ENCODE results near the gene TRIM40.

The TRIM40 gene

DNA sequence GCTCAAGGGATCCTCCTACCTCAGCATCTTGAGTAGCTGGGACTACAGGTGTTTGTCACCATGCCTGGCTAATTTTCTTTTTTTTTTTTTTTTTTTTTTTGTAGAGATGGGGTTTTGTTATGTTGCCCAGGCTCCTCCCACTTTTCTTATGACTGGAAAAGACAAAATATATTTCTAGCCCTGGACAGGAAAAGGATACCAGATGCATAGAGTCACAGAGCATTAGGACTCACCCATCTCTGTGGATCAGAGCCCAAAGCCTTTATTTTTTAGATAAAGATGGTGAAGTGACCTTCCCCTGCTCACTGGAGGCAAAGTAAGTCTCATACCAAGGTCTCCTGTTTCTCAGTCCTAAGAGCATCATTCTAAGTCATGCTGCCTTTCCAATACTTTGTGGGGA is 21.6 kb downstream of the TRIM40 start:
- peaks cover 35% of the 10 kb centered on the region for H3K4me1 ChIP-seq (ENCODE audit: control insufficient read depth, insufficient read depth, low read length, unreplicated experiment)
- no peaks in the 10 kb centered on the region for H3K79me2 ChIP-seq (ENCODE audit: control insufficient read depth, insufficient read depth, low read length, unreplicated experiment)
- H3K36me3 ChIP-seq (ENCODE audit: insufficient read depth, low read length), result no peaks in the 10 kb centered on the region
- H3K4me3 ChIP-seq (ENCODE audit: low read depth, low read length), result no peak overlapping the region
- H2AFZ ChIP-seq (ENCODE audit: low read length, unreplicated experiment), result peak overlapping the region; percentile 47
- no peaks in the 10 kb centered on the region for H3K27me3 ChIP-seq (ENCODE audit: insufficient read depth, low read length)
- H3K27ac ChIP-seq (ENCODE audit: low read depth, low read length), result no peak overlapping the region

GRCh38 chr6:30157999-30158398 is 22.1 kb downstream of the TRIM40 start:
- peak overlapping the region; percentile 47 for H2AFZ ChIP-seq (ENCODE audit: low read length, unreplicated experiment)

DNA sequence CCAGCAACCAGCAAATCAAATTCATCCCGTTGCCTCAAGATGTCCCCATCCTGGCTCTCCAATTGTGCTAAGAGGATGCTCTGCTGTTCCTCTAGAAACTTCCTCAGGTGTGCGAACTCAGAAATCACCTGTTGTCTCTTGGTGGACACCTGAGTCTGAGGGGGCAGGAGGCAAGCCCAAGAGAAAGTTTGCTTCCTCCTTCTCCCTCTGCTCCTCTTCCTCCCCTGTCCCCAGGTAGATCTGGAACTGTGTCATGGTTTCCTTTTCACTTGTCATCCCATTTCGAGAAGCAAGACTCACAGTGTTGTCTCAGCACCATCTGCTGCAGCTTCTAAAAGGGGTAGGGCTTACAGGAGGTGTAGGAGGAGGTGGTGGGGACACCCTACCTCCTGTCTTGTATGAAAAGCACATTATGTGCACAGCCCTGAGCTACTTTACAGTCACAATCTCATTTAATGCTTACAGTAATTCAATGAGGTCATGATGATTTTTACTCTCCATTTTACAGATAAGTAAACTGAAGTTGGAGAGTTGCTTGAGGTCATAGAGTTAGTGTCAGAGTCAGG is 22.6 kb downstream of the TRIM40 start:
- Histone ChIP-seq H3K4me1 (ENCODE audit: control insufficient read depth, insufficient read depth, low read length, unreplicated experiment) (peaks cover 35% of the 10 kb centered on the region), H3K36me3 (ENCODE audit: insufficient read depth, low read length) (no peaks in the 10 kb centered on the region), H3K4me3 (ENCODE audit: low read depth, low read length) (no peak overlapping the region), H3K27ac (ENCODE audit: low read depth, low read length) (no peak overlapping the region), H3K27me3 (ENCODE audit: insufficient read depth, low read length) (no peaks in the 10 kb centered on the region), H3K79me2 (ENCODE audit: control insufficient read depth, insufficient read depth, low read length, unreplicated experiment) (no peaks in the 10 kb centered on the region), H2AFZ (ENCODE audit: low read length, unreplicated experiment) (no peak overlapping the region)

More at GRCh38 chr6:30157999-30158398, 22.1 kb downstream of the TRIM40 start:
- Histone ChIP-seq H3K36me3 (ENCODE audit: insufficient read depth, low read length) (no peaks in the 10 kb centered on the region), H3K27me3 (ENCODE audit: insufficient read depth, low read length) (no peaks in the 10 kb centered on the region), H3K4me3 (ENCODE audit: low read depth, low read length) (no peak overlapping the region), H3K27ac (ENCODE audit: low read depth, low read length) (no peak overlapping the region), H3K4me1 (ENCODE audit: control insufficient read depth, insufficient read depth, low read length, unreplicated experiment) (peaks cover 35% of the 10 kb centered on the region), H3K79me2 (ENCODE audit: control insufficient read depth, insufficient read depth, low read length, unreplicated experiment) (no peaks in the 10 kb centered on the region)

DNA sequence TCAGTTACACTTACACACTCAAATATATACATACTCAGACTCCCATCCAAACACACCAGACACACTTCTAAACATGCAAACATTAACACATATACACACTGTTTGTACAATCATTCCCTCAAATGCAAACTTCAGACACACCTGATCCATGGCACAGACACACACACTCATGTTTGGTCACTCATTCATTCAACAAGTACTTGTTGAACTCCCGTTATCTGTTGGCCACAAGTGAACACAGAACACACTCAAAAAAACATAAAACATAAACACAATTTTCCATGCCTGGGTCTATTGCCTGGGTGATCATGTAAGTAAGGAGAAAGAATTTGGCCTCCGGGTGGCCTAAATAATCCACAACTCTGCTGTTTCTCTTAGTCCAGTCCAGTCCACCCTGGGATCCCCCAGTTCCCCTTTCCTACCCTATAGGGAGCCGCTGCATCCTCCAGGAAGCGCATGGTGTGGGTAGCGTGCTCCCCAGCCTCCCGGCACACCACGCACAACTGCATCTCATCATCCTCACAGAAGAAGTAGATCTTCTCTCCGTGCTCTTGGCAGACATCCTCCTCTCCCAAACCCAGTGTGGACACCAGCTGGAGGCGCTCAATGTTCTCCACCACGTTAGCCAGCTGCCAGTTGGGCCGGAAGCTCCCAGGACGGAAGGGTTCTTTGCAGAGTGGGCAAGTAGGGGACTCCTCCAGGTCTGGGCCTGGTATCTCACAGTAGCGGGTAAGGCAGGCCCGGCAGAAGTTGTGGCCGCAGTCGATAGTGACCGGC is 24.3 kb downstream of the TRIM40 start:
- H3K79me2 ChIP-seq (ENCODE audit: control insufficient read depth, insufficient read depth, low read length, unreplicated experiment), result no peaks in the 10 kb centered on the region
- no peaks in the 10 kb centered on the region for H3K27me3 ChIP-seq (ENCODE audit: insufficient read depth, low read length)
- no peaks in the 10 kb centered on the region for H3K36me3 ChIP-seq (ENCODE audit: insufficient read depth, low read length)
- peaks cover 25% of the 10 kb centered on the region for H3K4me1 ChIP-seq (ENCODE audit: control insufficient read depth, insufficient read depth, low read length, unreplicated experiment)
- no peak overlapping the region for H3K4me3 ChIP-seq (ENCODE audit: low read depth, low read length)
- no peak overlapping the region for H3K27ac ChIP-seq (ENCODE audit: low read depth, low read length)
- H2AFZ ChIP-seq (ENCODE audit: low read length, unreplicated experiment), result no peak overlapping the region

DNA sequence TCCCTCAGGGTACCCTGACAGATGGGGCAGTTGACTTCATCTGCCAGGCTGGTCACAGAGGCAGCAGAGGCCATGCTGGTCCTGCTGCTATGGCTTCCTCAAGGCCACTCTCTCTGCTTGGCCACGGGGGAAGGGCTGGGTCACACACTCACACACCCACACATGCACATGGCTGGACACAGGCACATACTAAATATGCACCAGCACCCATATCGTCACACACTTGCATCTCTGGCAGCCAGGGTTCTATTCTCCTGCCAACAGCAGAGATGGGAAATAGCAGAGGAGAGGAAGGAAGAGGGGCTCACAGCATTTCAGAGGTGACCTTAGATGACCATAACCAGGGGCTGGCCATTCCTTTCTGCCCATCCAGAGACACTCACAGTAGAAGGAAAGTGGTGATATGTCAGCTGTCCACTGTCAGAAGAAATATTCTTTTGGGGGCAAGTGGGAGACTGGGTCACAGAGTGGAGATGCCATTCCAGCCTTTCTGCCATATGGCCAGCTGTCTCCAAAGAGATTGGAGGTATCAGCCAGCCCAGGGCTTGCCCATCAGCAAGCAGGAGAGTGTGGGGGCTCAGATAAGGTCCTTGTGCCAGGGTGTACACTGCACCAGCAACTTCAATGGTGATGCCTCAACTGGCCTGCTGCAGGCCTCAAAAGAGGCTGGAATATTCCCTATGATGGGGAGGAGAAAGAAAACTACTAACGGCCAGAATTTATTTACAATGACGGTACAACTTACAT is 25.0 kb downstream of the TRIM40 start, which contains the start of gene TRIM10:
TRIM10 (minus strand) TSS at position 427 of the 747 bp plus-strand sequence; CDS start at position 74, 353 bp downstream.
- no peaks in the 10 kb centered on the region for H3K27me3 ChIP-seq (ENCODE audit: insufficient read depth, low read length)
- no peak within 1 kb of the TSS for H2AFZ ChIP-seq (ENCODE audit: low read length, unreplicated experiment)
- H3K79me2 ChIP-seq (ENCODE audit: control insufficient read depth, insufficient read depth, low read length, unreplicated experiment), result no peaks in the 10 kb centered on the region
- H3K36me3 ChIP-seq (ENCODE audit: insufficient read depth, low read length), result no peaks in the 10 kb centered on the region
- H3K27ac ChIP-seq (ENCODE audit: low read depth, low read length), result no peak within 1 kb of the TSS
- peaks cover 17% of the 10 kb centered on the region for H3K4me1 ChIP-seq (ENCODE audit: control insufficient read depth, insufficient read depth, low read length, unreplicated experiment)
- H3K4me3 ChIP-seq (ENCODE audit: low read depth, low read length), result no peak within 1 kb of the TSS

GRCh38 chr6:30162265-30163089 is 26.5 kb downstream of the TRIM40 start:
- H3K36me3 ChIP-seq (ENCODE audit: insufficient read depth, low read length), result no peaks in the 10 kb centered on the region
- no peaks in the 10 kb centered on the region; the same call in 1 of the 2 replicates for H3K27me3 ChIP-seq (ENCODE audit: insufficient read depth, low read length)
- no peak overlapping the region for H3K4me3 ChIP-seq (ENCODE audit: low read depth, low read length)
- H3K4me1 ChIP-seq (ENCODE audit: control insufficient read depth, insufficient read depth, low read length, unreplicated experiment), result peaks cover 5% of the 10 kb centered on the region
- no peaks in the 10 kb centered on the region for H3K79me2 ChIP-seq (ENCODE audit: control insufficient read depth, insufficient read depth, low read length, unreplicated experiment)
- H2AFZ ChIP-seq (ENCODE audit: low read length, unreplicated experiment), result no peak overlapping the region
- H3K27ac ChIP-seq (ENCODE audit: low read depth, low read length), result no peak overlapping the region

GRCh38 chr6:30163090-30163917 is 27.4 kb downstream of the TRIM40 start, which contains the start of gene TRIM15:
TSS of gene TRIM15 (plus strand) at chr6:30163546. CDS start at chr6:30163685, 139 bp downstream.
- H2AFZ ChIP-seq (ENCODE audit: low read length, unreplicated experiment), result no peak within 1 kb of the TSS
- no peaks in the 10 kb centered on the region for H3K36me3 ChIP-seq (ENCODE audit: insufficient read depth, low read length)
- no peaks in the 10 kb centered on the region for H3K4me1 ChIP-seq (ENCODE audit: control insufficient read depth, insufficient read depth, low read length, unreplicated experiment)
- H3K27me3 ChIP-seq (ENCODE audit: insufficient read depth, low read length), result peaks cover 6% of the 10 kb centered on the region
- no peak within 1 kb of the TSS for H3K4me3 ChIP-seq (ENCODE audit: low read depth, low read length)
- no peaks in the 10 kb centered on the region for H3K79me2 ChIP-seq (ENCODE audit: control insufficient read depth, insufficient read depth, low read length, unreplicated experiment)
- no peak within 1 kb of the TSS for H3K27ac ChIP-seq (ENCODE audit: low read depth, low read length)

- H3K4me3 ChIP-seq (ENCODE audit: low read depth, low read length), result no peak overlapping the region
- no peaks in the 10 kb centered on the region for H3K4me1 ChIP-seq (ENCODE audit: control insufficient read depth, insufficient read depth, low read length, unreplicated experiment)
- no peak overlapping the region for H2AFZ ChIP-seq (ENCODE audit: low read length, unreplicated experiment)
Measured at GRCh38 chr6:30163918-30164654, 28.1 kb downstream of the TRIM40 start.

GRCh38 chr6:30164714-30165113 is 28.8 kb downstream of the TRIM40 start:
- H3K79me2 ChIP-seq (ENCODE audit: control insufficient read depth, insufficient read depth, low read length, unreplicated experiment), result no peaks in the 10 kb centered on the region
- H3K4me1 ChIP-seq (ENCODE audit: control insufficient read depth, insufficient read depth, low read length, unreplicated experiment), result no peaks in the 10 kb centered on the region
- H3K36me3 ChIP-seq (ENCODE audit: insufficient read depth, low read length), result no peaks in the 10 kb centered on the region
- no peak overlapping the region for H3K4me3 ChIP-seq (ENCODE audit: low read depth, low read length)
- H2AFZ ChIP-seq (ENCODE audit: low read length, unreplicated experiment), result no peak overlapping the region
- peaks cover 11% of the 10 kb centered on the region for H3K27me3 ChIP-seq (ENCODE audit: insufficient read depth, low read length)
- no peak overlapping the region for H3K27ac ChIP-seq (ENCODE audit: low read depth, low read length)

More at GRCh38 chr6:30163918-30164654, 28.1 kb downstream of the TRIM40 start:
- H3K79me2 ChIP-seq (ENCODE audit: control insufficient read depth, insufficient read depth, low read length, unreplicated experiment), result no peaks in the 10 kb centered on the region
- no peak overlapping the region for H3K27ac ChIP-seq (ENCODE audit: low read depth, low read length)
- H3K36me3 ChIP-seq (ENCODE audit: insufficient read depth, low read length), result no peaks in the 10 kb centered on the region
- peaks cover 11% of the 10 kb centered on the region for H3K27me3 ChIP-seq (ENCODE audit: insufficient read depth, low read length)

All from ACC112 (cell line).